Muscle layer of colon (tissue), 2 donors: ENCODE measurements around the gene GNA12.

Experiments
- H3K27ac ChIP-seq: one replicate; pipeline ENCODE4 v1.7.0; 2013; ENCODE audit warnings: low read depth, mild to moderate bottlenecking, low read length, moderate library complexity
- H3K27me3 ChIP-seq, 2 donors: one replicate each; pipeline ENCODE4 v1.7.0; 2013; ENCODE audit warnings: low read length in 2 of 2, mild to moderate bottlenecking in 2 of 2; ENCODE audit not compliant: insufficient read depth in 2 of 2, control insufficient read depth in 1 of 2
- H3K36me3 ChIP-seq: one replicate; pipeline ENCODE4 v1.7.0; 2013; ENCODE audit warnings: mild to moderate bottlenecking, low read length; ENCODE audit not compliant: insufficient read depth
- H3K4me1 ChIP-seq: one replicate; pipeline ENCODE4 v1.7.0; 2013; ENCODE audit warnings: mild to moderate bottlenecking, low read length; ENCODE audit not compliant: insufficient read depth
- H3K4me3 ChIP-seq, 2 donors: one replicate each; pipeline ENCODE4 v1.7.0; 2013; ENCODE audit warnings: low read length in 2 of 2, low read depth in 1 of 2, mild to moderate bottlenecking in 1 of 2, moderate library complexity in 1 of 2
- H3K9ac ChIP-seq: one replicate; pipeline ENCODE4 v1.7.0; 2013; ENCODE audit warnings: low read length
- H3K9me3 ChIP-seq: one replicate; pipeline ENCODE4 v1.7.0; 2013; ENCODE audit warnings: mild to moderate bottlenecking, low read length
- donor health status: abdominal sarcoma.
- donor health status: Adenocarcinoma of cecum.

Gene GNA12

DNA sequence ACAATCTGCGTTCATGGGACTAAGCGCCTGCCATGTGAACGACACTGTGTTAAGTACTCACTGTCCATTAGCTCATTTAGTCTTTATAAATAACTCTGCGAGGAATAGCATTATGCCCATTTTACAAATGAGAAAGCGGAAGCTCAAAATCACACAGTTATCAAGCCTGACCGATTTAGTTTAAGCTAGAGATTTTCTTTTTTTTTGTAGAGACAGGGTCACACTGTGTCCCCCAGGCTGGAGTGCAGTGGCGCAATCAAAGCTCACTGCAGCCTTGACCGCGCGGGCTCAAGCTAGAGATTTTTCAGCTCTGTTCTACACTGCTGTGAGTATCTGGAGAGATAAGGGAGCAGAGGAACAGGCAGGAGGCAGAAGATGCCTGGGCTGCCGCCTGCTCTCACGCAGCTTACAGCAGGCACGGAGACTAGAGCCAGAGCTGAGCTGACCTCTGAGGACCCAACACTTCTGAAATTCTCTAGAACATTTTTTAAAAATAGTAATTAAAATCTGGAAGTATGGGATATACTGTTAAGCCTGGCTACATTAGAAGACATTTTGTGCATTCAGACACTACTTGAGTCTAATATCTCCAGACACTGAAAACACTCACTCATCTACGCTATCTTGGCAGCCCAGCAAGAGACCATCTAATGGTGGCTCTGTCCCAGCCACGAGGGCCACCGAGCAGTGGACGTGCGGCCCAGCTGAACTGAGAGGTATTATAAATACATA is 38.7 kb downstream of the GNA12 start:
- no peak overlapping the region for H3K4me3 ChIP-seq
- no peaks in the 10 kb centered on the region for H3K36me3 ChIP-seq
- H3K9ac ChIP-seq, result no peak overlapping the region
- no peaks in the 10 kb centered on the region for H3K9me3 ChIP-seq
- no peak overlapping the region for H3K27ac ChIP-seq
- H3K27me3 ChIP-seq, result no peaks in the 10 kb centered on the region
- peaks cover 34% of the 10 kb centered on the region for H3K4me1 ChIP-seq

GRCh38 chr7:2804227-2804763 is 39.8 kb downstream of the GNA12 start:
- Histone ChIP-seq H3K27me3 (no peaks in the 10 kb centered on the region), H3K4me1 (peaks cover 34% of the 10 kb centered on the region), H3K9me3 (no peaks in the 10 kb centered on the region), H3K9ac (no peak overlapping the region), H3K27ac (no peak overlapping the region), H3K36me3 (no peaks in the 10 kb centered on the region), H3K4me3 (no peak overlapping the region)

- Histone ChIP-seq H3K4me1 (peaks cover 34% of the 10 kb centered on the region), H3K27me3 (no peaks in the 10 kb centered on the region), H3K9me3 (no peaks in the 10 kb centered on the region), H3K27ac (no peak overlapping the region), H3K4me3 (no peak overlapping the region), H3K9ac (no peak overlapping the region), H3K36me3 (no peaks in the 10 kb centered on the region)
Observed at GRCh38 chr7:2803755-2804154, 40.4 kb downstream of the GNA12 start.

- H3K4me1 ChIP-seq, result peaks cover 34% of the 10 kb centered on the region
- H3K9ac ChIP-seq, result no peak overlapping the region
- no peak overlapping the region for H3K27ac ChIP-seq
- no peaks in the 10 kb centered on the region for H3K36me3 ChIP-seq
- no peaks in the 10 kb centered on the region for H3K27me3 ChIP-seq
- H3K4me3 ChIP-seq, result no peak overlapping the region
- no peaks in the 10 kb centered on the region for H3K9me3 ChIP-seq
Observed at GRCh38 chr7:2803342-2803692, 40.8 kb downstream of the GNA12 start.

GRCh38 chr7:2802504-2803341 is 41.4 kb downstream of the GNA12 start:
- Histone ChIP-seq H3K27ac (no peak overlapping the region), H3K4me1 (peaks cover 34% of the 10 kb centered on the region), H3K9ac (no peak overlapping the region)

GRCh38 chr7:2802101-2802500 is 42.0 kb downstream of the GNA12 start:
- peaks cover 34% of the 10 kb centered on the region for H3K4me1 ChIP-seq
- no peak overlapping the region for H3K4me3 ChIP-seq
- no peaks in the 10 kb centered on the region for H3K36me3 ChIP-seq
- H3K9ac ChIP-seq, result no peak overlapping the region
- no peak overlapping the region for H3K27ac ChIP-seq
- H3K27me3 ChIP-seq, result no peaks in the 10 kb centered on the region
- no peaks in the 10 kb centered on the region for H3K9me3 ChIP-seq

More at GRCh38 chr7:2802504-2803341, 41.4 kb downstream of the GNA12 start:
- H3K36me3 ChIP-seq, result no peaks in the 10 kb centered on the region
- H3K9me3 ChIP-seq, result no peaks in the 10 kb centered on the region
- no peak overlapping the region for H3K4me3 ChIP-seq
- no peaks in the 10 kb centered on the region for H3K27me3 ChIP-seq

GRCh38 chr7:2800931-2801688 is 43.0 kb downstream of the GNA12 start:
- Histone ChIP-seq H3K4me3 (no peak overlapping the region), H3K4me1 (peaks cover 34% of the 10 kb centered on the region), H3K27ac (no peak overlapping the region)

GRCh38 chr7:2800220-2800930 is 43.7 kb downstream of the GNA12 start:
- H3K36me3 ChIP-seq, result no peaks in the 10 kb centered on the region
- H3K27ac ChIP-seq, result no peak overlapping the region
- peaks cover 34% of the 10 kb centered on the region for H3K4me1 ChIP-seq
- H3K9me3 ChIP-seq, result no peaks in the 10 kb centered on the region
- H3K4me3 ChIP-seq, result no peak overlapping the region
- no peak overlapping the region for H3K9ac ChIP-seq
- H3K27me3 ChIP-seq, result no peaks in the 10 kb centered on the region

More at GRCh38 chr7:2800931-2801688, 43.0 kb downstream of the GNA12 start:
- no peaks in the 10 kb centered on the region for H3K9me3 ChIP-seq
- no peaks in the 10 kb centered on the region for H3K27me3 ChIP-seq
- H3K36me3 ChIP-seq, result no peaks in the 10 kb centered on the region
- no peak overlapping the region for H3K9ac ChIP-seq

GRCh38 chr7:2799253-2799652 is 44.9 kb downstream of the GNA12 start:
- Histone ChIP-seq H3K4me1 (peaks cover 34% of the 10 kb centered on the region), H3K27me3 (no peaks in the 10 kb centered on the region), H3K9me3 (no peaks in the 10 kb centered on the region), H3K36me3 (peaks cover 7% of the 10 kb centered on the region), H3K27ac (no peak overlapping the region), H3K4me3 (no peak overlapping the region), H3K9ac (no peak overlapping the region)

- Histone ChIP-seq H3K27ac (no peak overlapping the region), H3K9ac (no peak overlapping the region), H3K36me3 (peaks cover 13% of the 10 kb centered on the region), H3K27me3 (no peaks in the 10 kb centered on the region), H3K4me3 (no peak overlapping the region), H3K4me1 (peaks cover 28% of the 10 kb centered on the region), H3K9me3 (no peaks in the 10 kb centered on the region)
Observed at GRCh38 chr7:2798669-2799068, 45.4 kb downstream of the GNA12 start.
